GM12864 (cell line): ENCODE measurements around the gene CXADR.
A peak's percentile ranks its signal among the peaks of the same experiment; 100 is the strongest.

Source experiments
- DNase-seq: peaks from one replicate; pipeline ENCODE4 v3.0.0-alpha.2; 2011; ENCODE audit warnings: low read depth
- H3K4me3 ChIP-seq: 2 replicates; pipeline ENCODE4 v1.5.1; 2011; ENCODE audit warnings: mild to moderate bottlenecking, low read depth, low read length, control low read depth
- TF ChIP-seq, protein P1 (sequence below): IDR thresholded peaks from 2 replicates; pipeline ENCODE4 v1.5.1; 2011; ENCODE audit warnings: low read depth, mild to moderate bottlenecking, moderate library complexity, low read length, control low read depth, inconsistent platforms; ENCODE audit errors: missing control alignments

CXADR gene

DNA sequence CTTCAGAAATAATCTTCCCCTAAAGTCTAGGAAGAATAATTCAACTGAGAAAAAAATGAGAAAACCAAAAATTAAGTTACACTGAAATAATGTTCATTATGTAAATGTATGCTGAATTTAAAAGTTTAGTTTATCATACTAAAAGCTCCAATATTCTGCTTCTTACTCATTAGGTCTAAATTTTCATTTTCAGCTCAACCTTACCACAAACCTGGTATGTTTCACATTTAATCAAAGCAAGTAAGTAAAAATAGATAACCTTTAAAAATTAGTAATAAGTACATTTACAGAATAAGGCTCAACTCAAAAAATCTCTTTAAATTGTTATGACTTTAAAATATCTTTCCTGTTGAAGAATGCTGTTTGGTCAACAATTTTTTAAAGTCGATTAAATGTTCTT is 84.8 kb downstream of the CXADR start:
- no peak overlapping the region for H3K4me3 ChIP-seq
- TF ChIP-seq, protein P1, sequence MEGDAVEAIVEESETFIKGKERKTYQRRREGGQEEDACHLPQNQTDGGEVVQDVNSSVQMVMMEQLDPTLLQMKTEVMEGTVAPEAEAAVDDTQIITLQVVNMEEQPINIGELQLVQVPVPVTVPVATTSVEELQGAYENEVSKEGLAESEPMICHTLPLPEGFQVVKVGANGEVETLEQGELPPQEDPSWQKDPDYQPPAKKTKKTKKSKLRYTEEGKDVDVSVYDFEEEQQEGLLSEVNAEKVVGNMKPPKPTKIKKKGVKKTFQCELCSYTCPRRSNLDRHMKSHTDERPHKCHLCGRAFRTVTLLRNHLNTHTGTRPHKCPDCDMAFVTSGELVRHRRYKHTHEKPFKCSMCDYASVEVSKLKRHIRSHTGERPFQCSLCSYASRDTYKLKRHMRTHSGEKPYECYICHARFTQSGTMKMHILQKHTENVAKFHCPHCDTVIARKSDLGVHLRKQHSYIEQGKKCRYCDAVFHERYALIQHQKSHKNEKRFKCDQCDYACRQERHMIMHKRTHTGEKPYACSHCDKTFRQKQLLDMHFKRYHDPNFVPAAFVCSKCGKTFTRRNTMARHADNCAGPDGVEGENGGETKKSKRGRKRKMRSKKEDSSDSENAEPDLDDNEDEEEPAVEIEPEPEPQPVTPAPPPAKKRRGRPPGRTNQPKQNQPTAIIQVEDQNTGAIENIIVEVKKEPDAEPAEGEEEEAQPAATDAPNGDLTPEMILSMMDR = no peak
- no peak for DNase-seq

DNA sequence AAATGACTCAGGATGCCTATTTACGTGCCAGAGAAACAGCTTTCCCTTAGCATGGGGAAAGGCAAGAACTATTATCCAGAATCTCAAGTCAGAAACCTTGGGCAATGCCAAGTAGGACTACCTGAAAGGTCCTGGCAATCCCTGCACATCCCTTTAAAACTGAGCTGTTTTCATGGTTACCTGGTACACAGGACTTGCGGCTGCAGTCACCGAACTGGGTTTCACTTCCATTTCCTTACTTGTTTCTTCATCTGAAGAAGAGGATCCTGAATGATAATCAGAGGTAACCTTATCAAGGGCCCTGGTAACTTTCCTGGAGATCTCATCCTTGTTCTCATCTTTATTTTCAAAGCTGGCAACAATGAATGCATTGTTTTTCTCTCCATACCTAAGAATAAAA is 85.6 kb downstream of the CXADR start:
- H3K4me3 ChIP-seq = peak overlapping the region; percentile 14; the same call in 1 of the 2 replicates
- DNase-seq = no peak
- TF ChIP-seq, protein P1 = no peak

DNA sequence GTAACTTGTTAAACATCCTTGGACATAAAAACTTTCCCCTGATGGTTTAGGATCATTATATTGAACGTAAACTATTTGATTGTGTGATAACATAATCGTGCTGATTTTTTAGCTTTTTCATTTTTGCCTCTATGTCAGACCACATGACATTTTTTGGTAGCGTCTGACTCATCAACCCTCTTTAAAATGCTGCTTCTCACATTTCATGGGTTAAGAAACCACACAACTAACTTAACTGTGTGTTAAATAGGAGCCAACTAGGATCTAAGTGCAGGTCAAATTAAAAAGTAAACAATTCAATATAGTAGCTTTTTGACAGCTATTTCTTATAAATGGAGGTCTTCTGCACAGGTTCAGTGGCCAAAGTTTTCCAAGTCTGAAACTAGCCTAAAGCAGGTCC is 90.0 kb downstream of the CXADR start:
- H3K4me3 ChIP-seq = no peak overlapping the region
- DNase-seq = no peak
- TF ChIP-seq, protein P1 = no peak

DNA sequence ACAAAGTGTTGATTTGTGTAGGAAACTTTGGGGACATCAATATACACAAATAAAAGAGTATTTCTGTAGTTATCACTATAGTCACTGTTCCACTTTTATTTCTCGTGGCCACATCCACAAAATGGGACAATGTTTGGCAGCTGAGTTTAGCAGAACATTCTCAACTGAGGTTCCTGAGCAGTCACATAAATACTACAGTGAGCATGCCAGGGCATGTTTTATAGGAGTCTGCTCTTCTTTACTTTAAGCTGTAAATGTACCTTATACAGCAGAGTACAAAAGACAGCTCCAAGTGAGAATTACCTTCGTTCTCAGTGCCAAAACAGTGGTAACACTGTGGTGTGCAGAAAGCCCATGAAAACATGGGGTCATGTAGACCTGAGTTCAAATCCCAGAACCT is 94.8 kb downstream of the CXADR start:
- TF ChIP-seq, protein P1 = no peak
- DNase-seq = no peak
- no peak overlapping the region for H3K4me3 ChIP-seq

DNA sequence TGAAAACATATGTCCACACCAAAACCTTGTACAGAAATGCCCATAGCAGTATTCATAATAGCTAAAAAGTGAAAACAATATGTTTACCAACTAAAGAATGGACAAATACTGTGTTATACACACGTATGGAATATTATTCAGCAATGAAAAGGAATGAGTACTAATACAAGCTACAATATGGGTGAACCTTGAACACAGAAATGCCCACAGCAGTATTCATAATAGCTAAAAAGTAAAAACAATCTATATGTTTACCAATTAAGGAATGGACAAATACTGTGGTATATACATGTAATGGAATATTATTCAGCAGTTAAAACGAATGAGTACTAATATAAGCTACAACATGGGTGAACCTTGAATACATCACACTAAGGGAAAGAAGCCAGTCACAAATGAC is 96.8 kb downstream of the CXADR start:
- no peak overlapping the region for H3K4me3 ChIP-seq
- no peak for DNase-seq
- TF ChIP-seq, protein P1 = no peak

DNA sequence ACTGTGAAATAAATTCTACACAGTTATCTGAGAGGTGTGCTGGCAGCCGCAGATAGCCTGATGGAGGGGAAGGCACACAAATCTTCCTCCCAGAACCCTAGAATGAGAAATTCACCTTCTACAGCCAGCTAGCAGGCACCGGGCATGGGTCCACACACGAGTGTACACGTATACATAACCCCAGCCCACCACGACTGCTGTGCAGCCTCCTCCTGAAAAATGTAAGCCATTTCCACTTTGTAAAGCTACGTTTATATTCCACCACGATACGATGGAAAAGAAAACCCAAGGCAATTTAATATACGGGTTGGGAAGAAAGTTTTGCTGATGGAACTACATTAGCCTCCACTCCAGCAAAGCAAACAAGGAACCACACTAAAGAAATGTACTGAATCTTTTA is 98.1 kb downstream of the CXADR start:
- TF ChIP-seq, protein P1 = no peak
- DNase-seq = no peak
- H3K4me3 ChIP-seq = peak overlapping the region; percentile 96

DNA sequence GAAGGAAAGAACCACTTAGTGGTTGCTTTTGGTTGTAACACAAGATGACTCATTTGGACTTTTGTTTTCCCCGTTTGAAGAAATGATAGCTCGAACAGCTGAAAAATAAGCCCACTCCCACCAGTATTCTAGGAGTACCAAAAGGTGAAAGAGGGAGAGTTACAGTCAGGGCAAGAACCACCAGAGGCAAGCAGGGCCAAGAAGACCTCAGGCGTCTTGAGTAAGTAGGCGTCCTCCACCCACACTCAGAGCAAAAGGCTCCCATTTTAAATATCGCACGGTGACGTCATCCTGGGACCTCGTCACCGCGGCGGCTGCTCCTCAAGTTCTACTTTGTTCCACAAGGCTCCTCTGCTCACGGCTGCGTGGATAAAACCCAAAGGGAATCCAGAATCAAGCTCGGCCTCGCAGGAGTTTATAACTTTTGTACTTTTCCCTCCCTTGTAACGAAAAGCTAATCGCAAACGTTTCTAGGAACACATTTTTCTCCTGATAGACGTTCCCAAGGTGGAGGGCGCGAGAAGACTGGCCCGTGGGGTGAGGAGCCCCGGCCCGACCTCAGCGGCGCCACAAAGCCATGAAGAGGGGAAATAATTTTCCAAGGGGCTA is 98.7 kb downstream of the CXADR start:
- DNase-seq = peak; percentile 73
- TF ChIP-seq, protein P1 = no peak
- H3K4me3 ChIP-seq = peak overlapping the region; percentile 96
